Activated T-cell treated with anti-CD3 and anti-CD28 coated beads, Interleukin-2, amount 50 U/mL, for 24 hours (primary cell): Measurements from ENCODE around the gene LPXN.
"Not testable (repeated sequence)": the region's sequence is repeated elsewhere in the genome, so short reads cannot be mapped to it uniquely, and the experiment has no call there.

Experiments
- DNase-seq: peaks from one replicate; pipeline ENCODE4 v3.0.0-alpha.2; 2020
- H3K27ac Mint-ChIP-seq: 2 replicates; pipeline ENCODE4 v1.8.0; 2020; ENCODE audit warnings: mild to moderate bottlenecking, mixed read lengths
- H3K27me3 Mint-ChIP-seq: 2 replicates; pipeline ENCODE4 v1.8.0; 2020; ENCODE audit warnings: mixed read lengths
- H3K36me3 Mint-ChIP-seq: 2 replicates; pipeline ENCODE4 v1.8.0; 2020; ENCODE audit warnings: low read depth, mixed read lengths
- H3K4me1 Mint-ChIP-seq: 2 replicates; pipeline ENCODE4 v1.8.0; 2020; ENCODE audit warnings: low read depth, mixed read lengths
- H3K4me3 Mint-ChIP-seq: 2 replicates; pipeline ENCODE4 v1.8.0; 2020; ENCODE audit warnings: mild to moderate bottlenecking, moderate library complexity, mixed read lengths
- H3K9me3 Mint-ChIP-seq: 2 replicates; pipeline ENCODE4 v1.8.0; 2020; ENCODE audit warnings: mixed read lengths

The LPXN gene

DNA sequence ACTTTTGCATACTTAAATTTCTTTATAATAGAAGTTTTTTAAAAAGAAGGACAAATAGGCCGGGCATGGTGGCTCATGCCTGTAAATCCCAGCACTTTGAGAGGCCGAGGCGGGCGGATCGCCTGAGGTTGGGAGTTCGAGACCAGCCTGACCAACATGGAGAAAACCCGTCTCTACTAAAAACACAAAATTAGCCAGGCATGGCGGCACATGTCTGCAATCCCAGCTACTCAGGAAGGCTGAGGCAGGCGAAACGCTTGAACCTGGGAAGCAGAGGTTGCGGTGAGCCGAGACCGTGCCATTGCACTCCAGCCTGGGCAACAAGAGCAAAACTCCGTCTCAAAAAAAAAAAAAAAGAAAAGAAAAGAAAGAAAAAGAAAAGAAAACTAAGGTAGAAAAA, 2.8 kb downstream of the LPXN start:
- Mint-ChIP-seq H3K4me1 (peaks cover 61% of the 10 kb centered on the region), H3K36me3 (peaks cover 75% of the 10 kb centered on the region), H3K27ac (peak overlapping the region; percentile 100), H3K4me3 (peak overlapping the region; percentile 90)
- not testable (repeated sequence) for H3K9me3 Mint-ChIP-seq, DNase-seq, H3K27me3 Mint-ChIP-seq

DNA sequence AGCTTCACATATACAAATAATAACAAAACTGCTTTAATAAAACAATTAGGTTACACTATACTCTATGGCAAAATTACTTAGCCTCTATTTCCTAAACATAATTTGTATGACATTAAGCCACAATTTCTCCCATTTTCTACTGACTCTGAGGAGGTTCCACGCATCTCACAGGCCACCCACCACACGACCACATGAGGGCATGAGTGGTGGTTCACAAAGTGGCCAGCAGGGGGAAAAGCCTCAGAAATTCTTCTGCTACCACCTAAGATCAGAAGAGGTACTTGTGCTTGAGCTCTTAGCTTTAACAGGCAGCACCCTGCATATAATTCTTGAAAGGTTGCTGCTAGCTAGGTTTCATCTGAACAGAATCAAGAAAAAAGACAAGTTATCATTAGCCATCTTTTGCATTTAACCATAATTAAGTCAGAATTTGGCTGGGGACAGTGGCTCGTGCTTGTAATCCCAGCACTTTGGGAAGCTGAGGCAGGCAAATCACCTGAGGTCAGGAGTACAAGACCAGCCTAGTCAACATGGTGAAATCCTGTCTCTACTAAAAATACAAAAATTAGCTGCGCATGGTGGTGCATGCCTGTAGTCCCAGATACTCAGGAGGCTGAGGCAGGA, 7.7 kb downstream of the LPXN start:
- DNase-seq = peak; percentile 81
- Mint-ChIP-seq H3K27me3 (no peaks in the 10 kb centered on the region), H3K27ac (peak overlapping the region; percentile 74), H3K36me3 (peaks cover 85% of the 10 kb centered on the region), H3K4me3 (peak overlapping the region; percentile 54), H3K4me1 (peaks cover 71% of the 10 kb centered on the region), H3K9me3 (no peaks in the 10 kb centered on the region)

- no peak overlapping the region for H3K27ac Mint-ChIP-seq
- H3K4me3 Mint-ChIP-seq = no peak overlapping the region
- H3K4me1 Mint-ChIP-seq = peaks cover 77% of the 10 kb centered on the region
- H3K27me3 Mint-ChIP-seq = no peaks in the 10 kb centered on the region
- DNase-seq = no peak
- peaks cover 90% of the 10 kb centered on the region for H3K36me3 Mint-ChIP-seq
- no peaks in the 10 kb centered on the region for H3K9me3 Mint-ChIP-seq
Measured at GRCh38 chr11:58564231-58564630, 11.4 kb downstream of the LPXN start.

DNA sequence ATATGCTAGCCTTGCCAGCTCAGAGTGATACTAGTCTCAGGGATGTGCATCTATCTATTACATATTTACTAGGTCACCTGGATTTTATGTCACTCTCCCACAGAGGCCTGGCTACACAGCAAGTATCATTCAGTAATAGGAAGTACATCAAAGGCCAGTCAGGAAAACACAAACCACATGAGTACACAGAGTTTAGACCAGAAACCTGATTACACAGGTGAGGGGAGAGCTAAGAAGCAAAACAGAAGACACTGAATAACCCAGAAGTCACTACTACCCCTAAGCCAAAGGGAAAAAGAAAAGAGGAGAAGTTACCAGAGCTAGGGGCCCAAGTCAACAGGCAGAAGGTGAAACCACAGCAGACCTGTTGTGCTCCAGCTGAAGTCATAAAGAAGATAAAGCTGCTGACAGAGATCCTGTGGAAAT, 13.3 kb downstream of the LPXN start:
- no peak for DNase-seq
- peaks cover 67% of the 10 kb centered on the region for H3K4me1 Mint-ChIP-seq
- H3K27ac Mint-ChIP-seq = peak overlapping the region; percentile 72
- H3K4me3 Mint-ChIP-seq = no peak overlapping the region
- H3K36me3 Mint-ChIP-seq = peaks cover 82% of the 10 kb centered on the region
- no peaks in the 10 kb centered on the region for H3K9me3 Mint-ChIP-seq
- H3K27me3 Mint-ChIP-seq = no peaks in the 10 kb centered on the region

GRCh38 chr11:58561394-58562098, 14.1 kb downstream of the LPXN start:
- Mint-ChIP-seq H3K4me3 (no peak overlapping the region), H3K27ac (no peak overlapping the region), H3K4me1 (peaks cover 72% of the 10 kb centered on the region), H3K9me3 (no peaks in the 10 kb centered on the region), H3K36me3 (peaks cover 84% of the 10 kb centered on the region), H3K27me3 (no peaks in the 10 kb centered on the region)
- DNase-seq = no peak

DNA sequence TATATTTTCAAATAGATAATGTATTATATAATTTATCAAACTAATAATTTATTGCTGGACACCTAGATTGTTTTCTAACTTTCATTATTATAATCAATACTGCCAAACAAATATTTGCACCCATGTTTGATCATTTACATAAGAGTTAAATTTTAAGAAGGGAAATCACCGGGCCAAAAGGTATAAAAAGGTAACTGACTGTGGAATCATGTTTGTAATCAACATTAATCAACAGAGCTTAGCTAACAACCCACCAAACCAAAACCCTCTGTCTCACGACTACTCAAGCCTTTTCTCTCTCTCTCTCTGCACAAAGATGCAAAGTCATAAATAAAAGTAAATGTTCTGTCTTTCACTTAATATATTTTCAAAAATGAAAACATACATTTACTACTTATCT, 14.8 kb downstream of the LPXN start:
- H3K4me1 Mint-ChIP-seq = peaks cover 71% of the 10 kb centered on the region
- no peaks in the 10 kb centered on the region for H3K27me3 Mint-ChIP-seq
- H3K4me3 Mint-ChIP-seq = no peak overlapping the region
- no peak for DNase-seq
- H3K27ac Mint-ChIP-seq = peak overlapping the region; percentile 50
- no peaks in the 10 kb centered on the region for H3K9me3 Mint-ChIP-seq
- H3K36me3 Mint-ChIP-seq = peaks cover 80% of the 10 kb centered on the region

GRCh38 chr11:58549644-58550043, 26.0 kb downstream of the LPXN start:
- Mint-ChIP-seq H3K9me3 (no peaks in the 10 kb centered on the region), H3K27ac (no peak overlapping the region), H3K4me3 (no peak overlapping the region), H3K36me3 (peaks cover 100% of the 10 kb centered on the region), H3K4me1 (peaks cover 29% of the 10 kb centered on the region), H3K27me3 (no peaks in the 10 kb centered on the region)
- DNase-seq = no peak

GRCh38 chr11:58546841-58547240, 28.8 kb downstream of the LPXN start:
- peaks cover 37% of the 10 kb centered on the region for H3K4me1 Mint-ChIP-seq
- no peak for DNase-seq
- H3K4me3 Mint-ChIP-seq = no peak overlapping the region
- H3K9me3 Mint-ChIP-seq = no peaks in the 10 kb centered on the region
- H3K27ac Mint-ChIP-seq = peak overlapping the region; percentile 2
- H3K36me3 Mint-ChIP-seq = peaks cover 93% of the 10 kb centered on the region
- no peaks in the 10 kb centered on the region for H3K27me3 Mint-ChIP-seq

GRCh38 chr11:58531865-58532341, 43.8 kb downstream of the LPXN start:
- peaks cover 98% of the 10 kb centered on the region for H3K36me3 Mint-ChIP-seq
- H3K27ac Mint-ChIP-seq = no peak overlapping the region
- H3K4me3 Mint-ChIP-seq = no peak overlapping the region
- peaks cover 63% of the 10 kb centered on the region for H3K4me1 Mint-ChIP-seq
- peaks cover 4% of the 10 kb centered on the region for H3K9me3 Mint-ChIP-seq
- DNase-seq = no peak
- no peaks in the 10 kb centered on the region for H3K27me3 Mint-ChIP-seq

DNA sequence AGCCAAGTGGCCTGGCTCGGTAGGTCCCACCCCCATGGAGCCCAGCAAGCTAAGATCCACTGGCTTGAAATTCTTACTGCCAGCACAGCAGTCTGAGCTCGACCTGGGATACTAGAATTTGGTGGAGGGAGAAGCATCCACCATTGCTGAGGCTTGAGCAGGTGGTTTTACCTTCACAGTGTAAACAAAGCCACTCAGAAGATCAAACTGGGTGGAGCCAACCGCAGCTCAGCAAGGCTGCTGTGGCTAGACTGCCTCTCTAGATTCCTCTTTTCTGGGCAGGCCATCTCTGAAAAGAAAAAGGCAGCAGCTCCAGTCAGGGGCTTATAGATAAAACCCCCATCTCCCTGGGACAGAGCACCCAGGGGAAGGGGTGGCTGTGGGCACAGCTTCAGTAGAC, 45.4 kb downstream of the LPXN start:
- H3K27ac Mint-ChIP-seq = peak overlapping the region; percentile 80
- H3K36me3 Mint-ChIP-seq = peaks cover 97% of the 10 kb centered on the region
- H3K9me3 Mint-ChIP-seq = peaks cover 4% of the 10 kb centered on the region
- no peak overlapping the region for H3K4me3 Mint-ChIP-seq
- no peak for DNase-seq
- peaks cover 67% of the 10 kb centered on the region for H3K4me1 Mint-ChIP-seq
- no peaks in the 10 kb centered on the region for H3K27me3 Mint-ChIP-seq

DNA sequence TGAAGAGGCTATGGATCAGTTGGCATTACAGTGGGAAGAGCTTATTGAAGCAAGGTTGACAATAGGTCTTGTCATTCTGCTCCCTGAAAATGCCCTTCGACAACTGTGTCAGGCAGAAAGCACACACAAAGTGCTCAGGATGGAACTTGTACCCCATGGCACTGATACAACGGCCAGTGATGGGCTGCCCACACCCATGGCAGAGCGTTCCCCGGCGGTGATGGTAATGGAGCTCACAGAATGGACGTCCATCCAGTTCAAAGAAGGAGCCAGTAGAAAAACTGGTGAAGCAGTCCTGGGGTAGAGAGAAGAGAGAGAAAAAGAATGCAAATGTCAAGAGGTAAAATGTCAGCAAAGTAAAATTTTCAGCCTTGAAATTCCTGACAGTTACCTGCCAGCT, 48.2 kb downstream of the LPXN start:
- H3K36me3 Mint-ChIP-seq = peaks cover 81% of the 10 kb centered on the region
- peak overlapping the region; percentile 18 for H3K27ac Mint-ChIP-seq

GRCh38 chr11:58526721-58527120, 48.9 kb downstream of the LPXN start:
- Mint-ChIP-seq H3K9me3 (no peaks in the 10 kb centered on the region), H3K4me3 (no peak overlapping the region), H3K36me3 (peaks cover 78% of the 10 kb centered on the region), H3K27ac (peak overlapping the region; percentile 97), H3K27me3 (no peaks in the 10 kb centered on the region), H3K4me1 (peaks cover 81% of the 10 kb centered on the region)
- no peak for DNase-seq

More for the DNA sequence above, 48.2 kb downstream of the LPXN start:
- H3K27me3 Mint-ChIP-seq = no peaks in the 10 kb centered on the region
- no peak for DNase-seq
- peaks cover 76% of the 10 kb centered on the region for H3K4me1 Mint-ChIP-seq
- H3K4me3 Mint-ChIP-seq = no peak overlapping the region
- H3K9me3 Mint-ChIP-seq = no peaks in the 10 kb centered on the region

- peaks cover 69% of the 10 kb centered on the region for H3K4me1 Mint-ChIP-seq
- H3K36me3 Mint-ChIP-seq = peaks cover 66% of the 10 kb centered on the region
- DNase-seq = no peak
- peak overlapping the region; percentile 71 for H3K4me3 Mint-ChIP-seq
- H3K27me3 Mint-ChIP-seq = no peaks in the 10 kb centered on the region
- peak overlapping the region; percentile 97 for H3K27ac Mint-ChIP-seq
- H3K9me3 Mint-ChIP-seq = no peaks in the 10 kb centered on the region
Measured at GRCh38 chr11:58525037-58525614, 50.5 kb downstream of the LPXN start.

GRCh38 chr11:58524232-58525036, 51.2 kb downstream of the LPXN start:
- peaks cover 63% of the 10 kb centered on the region for H3K4me1 Mint-ChIP-seq
- peak; percentile 56 for DNase-seq
- H3K4me3 Mint-ChIP-seq = peak overlapping the region; percentile 71
- H3K27ac Mint-ChIP-seq = peak overlapping the region; percentile 97
- no peaks in the 10 kb centered on the region for H3K27me3 Mint-ChIP-seq
- H3K36me3 Mint-ChIP-seq = peaks cover 59% of the 10 kb centered on the region
- no peaks in the 10 kb centered on the region for H3K9me3 Mint-ChIP-seq
